ENCODE measurements around the gene MRC2.

Gene MRC2

GRCh38 chr17:62704381-62704971 is 77.0 kb downstream of the MRC2 start:
- Histone ChIP-seq H2AFZ (ENCODE audit: low read depth, low read length, severe bottlenecking) (no peak overlapping the region), H4K20me1 (ENCODE audit: low read depth, low read length) (no peaks in the 10 kb centered on the region), H3K79me2 (ENCODE audit: insufficient read depth, low read length) (no peaks in the 10 kb centered on the region), H3K4me3 (ENCODE audit: insufficient read depth, low read length, poor library complexity, severe bottlenecking) (no peak overlapping the region), H3K27me3 (ENCODE audit: low read length) (no peaks in the 10 kb centered on the region), H3K4me2 (ENCODE audit: low read depth, low read length, poor library complexity, severe bottlenecking) (peak overlapping the region; percentile 17), H3K27ac (ENCODE audit: low read depth, low read length) (no peak overlapping the region), H3K9ac (ENCODE audit: low read length) (no peak overlapping the region), H3K36me3 (ENCODE audit: low read length) (no peaks in the 10 kb centered on the region), H3K9me3 (ENCODE audit: insufficient read depth, low read length) (no peaks in the 10 kb centered on the region), H3K9me2 (replicated peaks; ENCODE audit: insufficient read depth, low read length) (no peaks in the 10 kb centered on the region), H3F3A (ENCODE audit: insufficient read depth) (no peaks in the 10 kb centered on the region)
- no peak for TF ChIP-seq CTCF (IDR thresholded peaks at IDR 0.05; ENCODE audit: insufficient read depth, low read length, poor library complexity, severe bottlenecking)
- no peak for TF ChIP-seq EZH2phosphoT487 (conservative IDR thresholded peaks at IDR 0.05; ENCODE audit: low read length)

DNA sequence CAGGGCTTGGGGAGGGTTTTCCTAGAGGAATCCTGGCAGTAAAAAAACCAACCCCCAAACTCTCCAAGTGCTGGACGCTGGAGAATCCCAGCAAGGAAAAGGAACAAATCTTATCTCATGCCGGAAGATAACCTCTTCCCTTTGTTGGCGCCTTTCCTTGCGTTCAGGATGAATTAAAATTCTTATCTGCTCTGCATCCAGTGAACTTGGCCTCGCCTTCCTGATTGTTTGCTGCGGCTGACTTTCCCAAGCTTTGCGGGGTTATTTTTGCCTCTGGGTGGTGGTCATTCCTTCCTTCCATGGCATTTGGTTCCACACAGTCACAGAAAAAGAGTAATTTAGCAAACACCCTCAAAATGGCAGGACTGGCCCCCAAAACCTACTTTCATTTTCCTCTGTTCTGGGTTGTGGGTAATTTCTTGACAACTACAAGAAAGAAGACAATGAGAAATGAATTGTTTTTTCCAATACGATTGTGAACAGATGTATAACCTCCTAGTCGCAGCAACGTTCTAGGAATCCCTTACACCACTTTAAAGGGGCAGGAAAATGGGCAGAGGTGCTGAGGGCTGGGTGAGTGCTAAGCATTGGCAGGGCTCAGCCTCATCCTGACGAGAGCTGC is 77.8 kb downstream of the MRC2 start:
- H3K27me3 ChIP-seq (ENCODE audit: low read length): no peaks in the 10 kb centered on the region
- H3K4me2 ChIP-seq (ENCODE audit: low read depth, low read length, poor library complexity, severe bottlenecking): no peak overlapping the region
- H3K36me3 ChIP-seq (ENCODE audit: low read length): no peaks in the 10 kb centered on the region
- no peaks in the 10 kb centered on the region for H3F3A ChIP-seq (ENCODE audit: insufficient read depth)
- no peak overlapping the region for H3K27ac ChIP-seq (ENCODE audit: low read depth, low read length)
- TF ChIP-seq CTCF (IDR thresholded peaks at IDR 0.05; ENCODE audit: insufficient read depth, low read length, poor library complexity, severe bottlenecking) (no peak), EZH2phosphoT487 (conservative IDR thresholded peaks at IDR 0.05; ENCODE audit: low read length) (no peak)
- no peaks in the 10 kb centered on the region for H4K20me1 ChIP-seq (ENCODE audit: low read depth, low read length)
- H3K9ac ChIP-seq (ENCODE audit: low read length): no peak overlapping the region
- no peaks in the 10 kb centered on the region for H3K9me2 ChIP-seq (replicated peaks; ENCODE audit: insufficient read depth, low read length)
- H3K9me3 ChIP-seq (ENCODE audit: insufficient read depth, low read length): no peaks in the 10 kb centered on the region
- no peaks in the 10 kb centered on the region for H3K79me2 ChIP-seq (ENCODE audit: insufficient read depth, low read length)
- H2AFZ ChIP-seq (ENCODE audit: low read depth, low read length, severe bottlenecking): no peak overlapping the region
- H3K4me3 ChIP-seq (ENCODE audit: insufficient read depth, low read length, poor library complexity, severe bottlenecking): no peak overlapping the region

DNA sequence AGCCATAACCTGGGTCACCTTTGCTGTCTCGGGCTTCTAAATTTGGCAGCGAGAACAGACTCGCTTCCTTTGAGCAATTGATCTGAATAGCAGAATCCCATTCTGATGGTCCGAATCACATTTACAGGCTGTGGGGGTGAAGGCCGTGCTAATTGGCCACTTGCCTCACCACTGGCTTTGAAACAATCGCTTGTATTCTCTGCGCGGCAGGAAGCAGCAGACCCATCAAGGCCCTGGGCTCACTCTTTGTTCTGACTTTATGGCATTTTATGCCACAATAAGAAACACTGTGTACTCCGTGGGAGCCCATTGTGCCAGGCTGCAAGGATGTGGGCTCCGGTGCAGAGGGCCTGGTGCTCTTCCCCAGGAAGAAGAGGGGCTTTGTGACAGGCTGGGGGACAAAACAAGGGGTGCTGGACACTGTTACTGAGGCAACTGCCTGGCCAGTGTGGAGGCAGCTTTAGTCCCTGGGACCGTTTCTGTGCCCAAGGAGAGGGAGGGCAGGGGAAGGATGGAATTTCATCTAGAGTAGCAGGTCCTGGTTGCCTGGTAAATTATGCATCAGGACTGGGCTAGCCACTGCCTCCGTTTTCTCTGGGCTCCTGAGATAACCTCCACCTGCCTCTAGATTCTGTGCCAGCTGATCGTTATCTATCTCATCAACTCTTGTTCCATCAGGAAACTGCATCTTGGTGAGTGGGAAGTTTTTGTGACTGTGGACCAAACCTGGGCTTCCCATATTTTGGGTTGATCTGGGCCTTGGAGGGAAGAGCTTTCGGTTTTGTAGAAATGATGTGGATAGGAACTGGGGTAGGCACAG is 78.5 kb downstream of the MRC2 start:
- H4K20me1 ChIP-seq (ENCODE audit: low read depth, low read length): no peaks in the 10 kb centered on the region
- no peaks in the 10 kb centered on the region for H3K9me2 ChIP-seq (replicated peaks; ENCODE audit: insufficient read depth, low read length)
- H3K4me3 ChIP-seq (ENCODE audit: insufficient read depth, low read length, poor library complexity, severe bottlenecking): no peak overlapping the region
- no peak overlapping the region for H2AFZ ChIP-seq (ENCODE audit: low read depth, low read length, severe bottlenecking)
- no peak overlapping the region for H3K9ac ChIP-seq (ENCODE audit: low read length)
- no peaks in the 10 kb centered on the region for H3F3A ChIP-seq (ENCODE audit: insufficient read depth)
- H3K9me3 ChIP-seq (ENCODE audit: insufficient read depth, low read length): no peaks in the 10 kb centered on the region
- H3K4me2 ChIP-seq (ENCODE audit: low read depth, low read length, poor library complexity, severe bottlenecking): no peak overlapping the region
- TF ChIP-seq EZH2phosphoT487 (conservative IDR thresholded peaks at IDR 0.05; ENCODE audit: low read length): no peak
- H3K27me3 ChIP-seq (ENCODE audit: low read length): no peaks in the 10 kb centered on the region
- no peaks in the 10 kb centered on the region for H3K79me2 ChIP-seq (ENCODE audit: insufficient read depth, low read length)
- H3K36me3 ChIP-seq (ENCODE audit: low read length): no peaks in the 10 kb centered on the region
- H3K27ac ChIP-seq (ENCODE audit: low read depth, low read length): no peak overlapping the region
